ENCODE measurements around the gene CEP112. TPM values are rescaled to one million over a fixed set of nuclear protein-coding genes. Genes with fewer than 3 reads are reported as not detected.

The CEP112 gene
- total and polyA plus RNA-seq, 10 of the 15 experiments (the other 5 are each of a cell fraction or from before 2014, with no cell fraction given): 0.11 to 3.8 (median 0.32) TPM; not detected in 1

DNA sequence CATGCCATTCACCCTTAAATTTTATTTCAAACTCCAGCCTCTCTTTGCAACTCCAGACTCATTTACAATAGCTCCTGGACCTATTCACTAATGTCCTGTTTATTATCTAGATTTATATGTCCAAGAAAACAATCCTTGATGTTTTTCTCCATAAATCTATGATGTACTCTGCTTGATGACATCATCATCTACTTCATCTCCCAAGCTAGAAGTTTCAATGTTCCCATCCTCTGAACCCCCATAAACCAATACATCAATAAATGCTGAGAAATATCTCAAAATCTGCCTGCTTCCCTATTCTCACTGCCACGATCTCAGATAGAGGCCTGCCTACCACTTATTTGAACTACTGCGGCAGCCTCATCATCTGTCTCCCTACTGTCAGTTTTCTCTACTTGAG lies 4.2 kb downstream of the CEP112 start:
- ATAC-seq (no peak), DNase-seq (ENCODE audit: low read depth, low spot score) (no peak), FAIRE-seq (no peak)
- no peaks in the 10 kb centered on the region for H3K9me3 ChIP-seq (replicated peaks; ENCODE audit: control insufficient read depth, insufficient read depth, low read length)
- no TSS peak for BruUV-seq (replicated peaks)
- H3K36me3 ChIP-seq (ENCODE audit: control insufficient read depth in 2 of 2, insufficient read depth in 2 of 2, low read length in 1 of 2): no peaks in the 10 kb centered on the region
- H3K4me1 ChIP-seq (ENCODE audit: control insufficient read depth, insufficient read depth, low read length): no peaks in the 10 kb centered on the region
- no peak overlapping the region for H3K9ac ChIP-seq (ENCODE audit: control insufficient read depth, insufficient read depth, low read length)
- no peaks in the 10 kb centered on the region for H4K20me1 ChIP-seq (ENCODE audit: control insufficient read depth, insufficient read depth)
- intact Hi-C loops (cut with micrococcal nuclease; ENCODE audit: unreplicated experiment) (no loop called here), in situ Hi-C loops (cut with MboI) (no loop called here)
- ChIA-PET CTCF (no interaction called here), SMC1A (ENCODE audit: uncharacterized antibody, unreplicated experiment) (no interaction called here), POLR2A (no interaction called here), RAD21 (ENCODE audit: unreplicated experiment) (interaction anchor here (1.0 kb wide), 1 partner anchor 70 kb away, joined by 3 read pairs; no protein-coding TSS in a partner anchor)
- TF ChIP-seq POLR2AphosphoS2 (IDR thresholded peaks at IDR 0.05; ENCODE audit: low read depth, low read length): no peak
- peak; percentile 29; the same call in 1 of the 2 replicates for TF ChIP-seq ATF7 (IDR thresholded peaks at IDR 0.05; ENCODE audit: low read depth)
- WGBS (ENCODE audit: insufficient coverage, insufficient replicate concordance, low lambda C conversion rate, missing lambda C conversion rate): 77% methylated on average over 2 of the region's 2 CpGs
- H3K27me3 ChIP-seq (replicated peaks in 1 of 2; ENCODE audit: control insufficient read depth in 2 of 2, insufficient read depth in 2 of 2, low read length in 1 of 2): no peaks in the 10 kb centered on the region
- H3K79me2 ChIP-seq (ENCODE audit: control insufficient read depth, insufficient read depth, low read length): no peaks in the 10 kb centered on the region
- H3K27ac ChIP-seq (ENCODE audit: control insufficient read depth, insufficient read depth): no peak overlapping the region
- H3K4me3 ChIP-seq: no peak overlapping the region
- no peak overlapping the region for H3K4me2 ChIP-seq (ENCODE audit: control insufficient read depth, insufficient read depth)
- no peak overlapping the region for H2AFZ ChIP-seq (ENCODE audit: control insufficient read depth, low read depth, low read length)

DNA sequence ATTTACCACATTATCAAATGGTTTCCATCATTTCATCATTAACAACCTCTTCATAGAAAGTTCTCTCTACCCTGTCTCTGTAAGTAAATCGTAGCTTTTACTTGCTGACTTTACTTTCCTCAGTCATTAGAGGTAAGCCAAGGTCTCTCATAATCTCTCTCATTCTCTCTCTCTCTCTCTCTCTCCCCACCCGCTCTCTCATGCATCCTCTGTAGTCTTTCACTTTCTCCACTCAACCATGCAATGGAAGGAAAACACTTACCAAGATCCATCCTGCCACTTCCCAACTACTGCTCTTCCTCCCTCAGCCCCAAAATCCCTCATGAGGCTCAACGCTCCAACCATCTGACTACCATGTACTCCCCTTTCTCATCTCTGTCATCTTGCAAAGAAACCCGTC lies 6.1 kb downstream of the CEP112 start:
- no peak overlapping the region for H3K4me2 ChIP-seq (ENCODE audit: control insufficient read depth, insufficient read depth)
- WGBS (ENCODE audit: insufficient coverage, insufficient replicate concordance, low lambda C conversion rate, missing lambda C conversion rate): 65% methylated on average over 4 of the region's 4 CpGs
- H4K20me1 ChIP-seq (ENCODE audit: control insufficient read depth, insufficient read depth): no peaks in the 10 kb centered on the region
- H2AFZ ChIP-seq (ENCODE audit: control insufficient read depth, low read depth, low read length): no peak overlapping the region
- RAD21 ChIA-PET (ENCODE audit: unreplicated experiment): interaction anchor here (0.6 kb wide), 1 partner anchor 954 kb away, joined by 3 read pairs; no protein-coding TSS in a partner anchor
- no peaks in the 10 kb centered on the region for H3K79me2 ChIP-seq (ENCODE audit: control insufficient read depth, insufficient read depth, low read length)
- intact Hi-C loops (cut with micrococcal nuclease; ENCODE audit: unreplicated experiment) (no loop called here), in situ Hi-C loops (cut with MboI) (no loop called here)
- ATAC-seq (no peak), FAIRE-seq (no peak), DNase-seq (ENCODE audit: low read depth, low spot score) (no peak)
- H3K27me3 ChIP-seq (replicated peaks in 1 of 2; ENCODE audit: control insufficient read depth in 2 of 2, insufficient read depth in 2 of 2, low read length in 1 of 2): no peaks in the 10 kb centered on the region
- POLR2A ChIA-PET: no interaction called here
- CTCF ChIA-PET: no interaction called here
- BruUV-seq (replicated peaks): no TSS peak
- no peak overlapping the region for H3K9ac ChIP-seq (ENCODE audit: control insufficient read depth, insufficient read depth, low read length)
- H3K9me3 ChIP-seq (replicated peaks; ENCODE audit: control insufficient read depth, insufficient read depth, low read length): no peaks in the 10 kb centered on the region
- no peaks in the 10 kb centered on the region for H3K36me3 ChIP-seq (ENCODE audit: control insufficient read depth in 2 of 2, insufficient read depth in 2 of 2, low read length in 1 of 2)
- no peak overlapping the region for H3K27ac ChIP-seq (ENCODE audit: control insufficient read depth, insufficient read depth)
- no peaks in the 10 kb centered on the region for H3K4me1 ChIP-seq (ENCODE audit: control insufficient read depth, insufficient read depth, low read length)
- SMC1A ChIA-PET (ENCODE audit: uncharacterized antibody, unreplicated experiment): interaction anchor here (1.0 kb wide), 1 partner anchor 20 kb away, joined by 3 read pairs; no protein-coding TSS in a partner anchor
- H3K4me3 ChIP-seq: no peak overlapping the region
- TF ChIP-seq STAT1 (conservative IDR thresholded peaks at IDR 0.05) (no peak), RUNX3 (IDR thresholded peaks at IDR 0.05; ENCODE audit: low read length) (no peak), SMAD5 (IDR thresholded peaks at IDR 0.05; ENCODE audit: low read depth) (no peak), WRNIP1 (IDR thresholded peaks at IDR 0.05; ENCODE audit: borderline replicate concordance, low read depth, low read length) (no peak), SUPT20H (IDR thresholded peaks at IDR 0.05; ENCODE audit: borderline replicate concordance, control insufficient read depth, low read depth, low read length) (no peak), MYB (IDR thresholded peaks at IDR 0.05; ENCODE audit: borderline replicate concordance, low read depth, low read length) (no peak), PAX5 (IDR thresholded peaks at IDR 0.05; ENCODE audit: borderline replicate concordance, low read depth, low read length) (no peak), NFIC (IDR thresholded peaks at IDR 0.05; ENCODE audit: low read depth, low read length) (no peak), MTA2 (IDR thresholded peaks at IDR 0.05; ENCODE audit: low read depth) (no peak), TCF3 (IDR thresholded peaks at IDR 0.05; ENCODE audit: borderline replicate concordance, insufficient read depth, low read depth, low read length) (no peak), FOXM1 (IDR thresholded peaks at IDR 0.05; ENCODE audit: low read depth, low read length) (no peak)
- TF ChIP-seq, protein P1, sequence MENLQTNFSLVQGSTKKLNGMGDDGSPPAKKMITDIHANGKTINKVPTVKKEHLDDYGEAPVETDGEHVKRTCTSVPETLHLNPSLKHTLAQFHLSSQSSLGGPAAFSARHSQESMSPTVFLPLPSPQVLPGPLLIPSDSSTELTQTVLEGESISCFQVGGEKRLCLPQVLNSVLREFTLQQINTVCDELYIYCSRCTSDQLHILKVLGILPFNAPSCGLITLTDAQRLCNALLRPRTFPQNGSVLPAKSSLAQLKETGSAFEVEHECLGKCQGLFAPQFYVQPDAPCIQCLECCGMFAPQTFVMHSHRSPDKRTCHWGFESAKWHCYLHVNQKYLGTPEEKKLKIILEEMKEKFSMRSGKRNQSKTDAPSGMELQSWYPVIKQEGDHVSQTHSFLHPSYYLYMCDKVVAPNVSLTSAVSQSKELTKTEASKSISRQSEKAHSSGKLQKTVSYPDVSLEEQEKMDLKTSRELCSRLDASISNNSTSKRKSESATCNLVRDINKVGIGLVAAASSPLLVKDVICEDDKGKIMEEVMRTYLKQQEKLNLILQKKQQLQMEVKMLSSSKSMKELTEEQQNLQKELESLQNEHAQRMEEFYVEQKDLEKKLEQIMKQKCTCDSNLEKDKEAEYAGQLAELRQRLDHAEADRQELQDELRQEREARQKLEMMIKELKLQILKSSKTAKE (IDR thresholded peaks at IDR 0.05; ENCODE audit: low read depth, poor library complexity, severe bottlenecking): no peak
- TF ChIP-seq, protein P2, sequence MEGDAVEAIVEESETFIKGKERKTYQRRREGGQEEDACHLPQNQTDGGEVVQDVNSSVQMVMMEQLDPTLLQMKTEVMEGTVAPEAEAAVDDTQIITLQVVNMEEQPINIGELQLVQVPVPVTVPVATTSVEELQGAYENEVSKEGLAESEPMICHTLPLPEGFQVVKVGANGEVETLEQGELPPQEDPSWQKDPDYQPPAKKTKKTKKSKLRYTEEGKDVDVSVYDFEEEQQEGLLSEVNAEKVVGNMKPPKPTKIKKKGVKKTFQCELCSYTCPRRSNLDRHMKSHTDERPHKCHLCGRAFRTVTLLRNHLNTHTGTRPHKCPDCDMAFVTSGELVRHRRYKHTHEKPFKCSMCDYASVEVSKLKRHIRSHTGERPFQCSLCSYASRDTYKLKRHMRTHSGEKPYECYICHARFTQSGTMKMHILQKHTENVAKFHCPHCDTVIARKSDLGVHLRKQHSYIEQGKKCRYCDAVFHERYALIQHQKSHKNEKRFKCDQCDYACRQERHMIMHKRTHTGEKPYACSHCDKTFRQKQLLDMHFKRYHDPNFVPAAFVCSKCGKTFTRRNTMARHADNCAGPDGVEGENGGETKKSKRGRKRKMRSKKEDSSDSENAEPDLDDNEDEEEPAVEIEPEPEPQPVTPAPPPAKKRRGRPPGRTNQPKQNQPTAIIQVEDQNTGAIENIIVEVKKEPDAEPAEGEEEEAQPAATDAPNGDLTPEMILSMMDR (IDR thresholded peaks at IDR 0.05 in 2 of 3, conservative IDR thresholded peaks at IDR 0.05 in 1 of 3; ENCODE audit: control insufficient read depth in 2 of 3, extremely low read depth in 1 of 3, insufficient read depth in 1 of 3, low read depth in 3 of 3, low read length in 3 of 3): no peak

Data from GM12878 (cell line).